22Rv1 (cell line): ENCODE results near the gene PADI4.

Experiments used
- ZFX ChIP-seq: fragments of 450-650 bp; IDR thresholded peaks from 2 replicates; pipeline ENCODE4 v1.6.1; 2017; ENCODE audit warnings: antibody characterized with exemption, borderline replicate concordance
- TF ChIP-seq, protein P1 (sequence below): fragments of 450-650 bp; IDR thresholded peaks from 2 replicates; pipeline ENCODE4 v1.5.1; 2017; ENCODE audit warnings: mild to moderate bottlenecking

DNA sequence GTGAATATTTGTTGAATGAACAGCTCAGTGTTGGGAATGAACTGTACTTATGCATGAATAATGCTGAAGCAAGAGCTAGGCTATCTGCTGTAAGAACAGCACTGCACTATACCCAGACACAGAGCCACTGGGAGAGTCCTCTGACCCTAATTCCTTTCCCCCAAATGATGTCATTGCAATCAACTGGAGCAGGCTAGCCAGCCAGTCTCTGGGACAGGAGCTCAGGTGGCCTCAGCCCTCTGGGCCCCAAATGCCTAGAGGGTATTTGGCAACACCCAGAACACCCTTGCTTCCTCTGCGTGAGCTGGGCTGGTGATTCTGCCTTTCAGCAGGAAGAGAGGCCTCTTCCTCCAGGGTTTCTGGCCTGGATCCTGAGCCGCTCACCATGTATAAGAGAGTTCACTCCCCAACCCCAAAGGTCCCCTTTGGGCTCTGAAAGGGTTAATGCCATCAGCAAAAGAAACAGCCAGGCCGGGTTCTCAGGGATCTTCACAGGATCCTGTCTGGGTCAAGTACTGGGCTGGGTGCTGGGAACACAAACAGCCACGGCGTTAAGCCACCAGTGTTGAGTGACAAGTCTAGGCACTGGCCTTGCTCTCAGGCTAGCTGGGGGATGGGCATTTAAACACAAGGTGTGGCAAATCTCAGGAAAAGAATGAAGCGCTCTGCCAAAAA is 3.7 kb upstream of the PADI4 start:
- TF ChIP-seq, protein P1, sequence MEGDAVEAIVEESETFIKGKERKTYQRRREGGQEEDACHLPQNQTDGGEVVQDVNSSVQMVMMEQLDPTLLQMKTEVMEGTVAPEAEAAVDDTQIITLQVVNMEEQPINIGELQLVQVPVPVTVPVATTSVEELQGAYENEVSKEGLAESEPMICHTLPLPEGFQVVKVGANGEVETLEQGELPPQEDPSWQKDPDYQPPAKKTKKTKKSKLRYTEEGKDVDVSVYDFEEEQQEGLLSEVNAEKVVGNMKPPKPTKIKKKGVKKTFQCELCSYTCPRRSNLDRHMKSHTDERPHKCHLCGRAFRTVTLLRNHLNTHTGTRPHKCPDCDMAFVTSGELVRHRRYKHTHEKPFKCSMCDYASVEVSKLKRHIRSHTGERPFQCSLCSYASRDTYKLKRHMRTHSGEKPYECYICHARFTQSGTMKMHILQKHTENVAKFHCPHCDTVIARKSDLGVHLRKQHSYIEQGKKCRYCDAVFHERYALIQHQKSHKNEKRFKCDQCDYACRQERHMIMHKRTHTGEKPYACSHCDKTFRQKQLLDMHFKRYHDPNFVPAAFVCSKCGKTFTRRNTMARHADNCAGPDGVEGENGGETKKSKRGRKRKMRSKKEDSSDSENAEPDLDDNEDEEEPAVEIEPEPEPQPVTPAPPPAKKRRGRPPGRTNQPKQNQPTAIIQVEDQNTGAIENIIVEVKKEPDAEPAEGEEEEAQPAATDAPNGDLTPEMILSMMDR = no peak
- no peak for TF ChIP-seq ZFX
